GM19467 (cell line): ENCODE results near the gene CNTNAP5.

Experiments
- ATAC-seq: cut with Tn5 transposase; IDR thresholded peaks from one replicate; pipeline ENCODE4 v1.9.1; 2021; ENCODE audit warnings: mild to moderate bottlenecking, moderate library complexity; ENCODE audit not compliant: unreplicated experiment

The CNTNAP5 gene

DNA sequence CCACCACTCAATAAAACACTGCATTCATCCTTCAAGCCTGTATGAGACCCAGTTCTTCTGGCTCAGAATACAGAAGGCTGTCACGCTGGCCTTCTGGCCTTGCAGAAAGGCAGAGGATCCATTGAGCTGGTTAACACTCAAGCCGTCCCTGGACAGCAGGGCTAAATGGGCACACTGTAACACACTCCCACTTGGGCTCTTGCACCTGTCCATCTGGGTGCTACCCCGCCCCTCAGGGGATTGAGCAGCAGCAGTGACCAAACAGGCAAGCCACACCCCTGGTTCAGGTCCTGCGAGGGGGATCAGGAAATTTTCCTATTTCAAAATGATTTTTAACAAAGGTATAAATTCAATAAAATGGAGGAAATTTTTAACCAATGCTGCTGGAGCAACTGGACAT is 936.0 kb downstream of the CNTNAP5 start:
- ATAC-seq = no peak
